ENCODE measurements around the gene CCT8.

CCT8 gene

GRCh38 chr21:29085106-29085752 lies 11.8 kb upstream of the CCT8 start:
- TF ChIP-seq, protein P1, sequence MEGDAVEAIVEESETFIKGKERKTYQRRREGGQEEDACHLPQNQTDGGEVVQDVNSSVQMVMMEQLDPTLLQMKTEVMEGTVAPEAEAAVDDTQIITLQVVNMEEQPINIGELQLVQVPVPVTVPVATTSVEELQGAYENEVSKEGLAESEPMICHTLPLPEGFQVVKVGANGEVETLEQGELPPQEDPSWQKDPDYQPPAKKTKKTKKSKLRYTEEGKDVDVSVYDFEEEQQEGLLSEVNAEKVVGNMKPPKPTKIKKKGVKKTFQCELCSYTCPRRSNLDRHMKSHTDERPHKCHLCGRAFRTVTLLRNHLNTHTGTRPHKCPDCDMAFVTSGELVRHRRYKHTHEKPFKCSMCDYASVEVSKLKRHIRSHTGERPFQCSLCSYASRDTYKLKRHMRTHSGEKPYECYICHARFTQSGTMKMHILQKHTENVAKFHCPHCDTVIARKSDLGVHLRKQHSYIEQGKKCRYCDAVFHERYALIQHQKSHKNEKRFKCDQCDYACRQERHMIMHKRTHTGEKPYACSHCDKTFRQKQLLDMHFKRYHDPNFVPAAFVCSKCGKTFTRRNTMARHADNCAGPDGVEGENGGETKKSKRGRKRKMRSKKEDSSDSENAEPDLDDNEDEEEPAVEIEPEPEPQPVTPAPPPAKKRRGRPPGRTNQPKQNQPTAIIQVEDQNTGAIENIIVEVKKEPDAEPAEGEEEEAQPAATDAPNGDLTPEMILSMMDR (IDR thresholded peaks at IDR 0.05; ENCODE audit: low read depth, low read length) = no peak
- no peak for DNase-seq (ENCODE audit: extremely low read depth, low read depth)

DNA sequence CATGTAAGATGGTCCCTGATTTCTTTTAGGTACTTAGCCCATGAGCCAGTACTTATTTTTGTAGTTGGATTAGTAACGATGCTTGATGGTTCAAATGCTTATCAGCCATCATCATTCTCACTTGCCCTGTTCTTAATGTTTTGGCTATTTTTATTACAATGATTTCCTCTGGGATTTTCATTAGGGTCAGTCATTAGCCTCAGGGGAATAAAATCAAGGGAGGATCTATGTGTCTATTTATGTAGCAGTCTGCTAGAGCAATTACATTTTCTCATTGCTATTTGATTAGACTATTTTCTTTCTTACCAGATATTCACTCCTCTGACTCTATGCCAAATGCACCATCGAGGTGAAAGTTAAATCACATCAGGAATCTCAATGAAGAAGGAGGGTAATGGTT lies 10.9 kb upstream of the CCT8 start:
- TF ChIP-seq, protein P1 (IDR thresholded peaks at IDR 0.05; ENCODE audit: low read depth, low read length) = no peak
- no peak for DNase-seq (ENCODE audit: extremely low read depth, low read depth)

- TF ChIP-seq, protein P1 (IDR thresholded peaks at IDR 0.05; ENCODE audit: low read depth, low read length) = no peak
- no peak for DNase-seq (ENCODE audit: extremely low read depth, low read depth)
Measured at GRCh38 chr21:29083306-29083705, 9.9 kb upstream of the CCT8 start.

GRCh38 chr21:29082046-29082815 lies 8.8 kb upstream of the CCT8 start:
- TF ChIP-seq, protein P1 (IDR thresholded peaks at IDR 0.05; ENCODE audit: low read depth, low read length) = no peak
- no peak for DNase-seq (ENCODE audit: extremely low read depth, low read depth)

DNA sequence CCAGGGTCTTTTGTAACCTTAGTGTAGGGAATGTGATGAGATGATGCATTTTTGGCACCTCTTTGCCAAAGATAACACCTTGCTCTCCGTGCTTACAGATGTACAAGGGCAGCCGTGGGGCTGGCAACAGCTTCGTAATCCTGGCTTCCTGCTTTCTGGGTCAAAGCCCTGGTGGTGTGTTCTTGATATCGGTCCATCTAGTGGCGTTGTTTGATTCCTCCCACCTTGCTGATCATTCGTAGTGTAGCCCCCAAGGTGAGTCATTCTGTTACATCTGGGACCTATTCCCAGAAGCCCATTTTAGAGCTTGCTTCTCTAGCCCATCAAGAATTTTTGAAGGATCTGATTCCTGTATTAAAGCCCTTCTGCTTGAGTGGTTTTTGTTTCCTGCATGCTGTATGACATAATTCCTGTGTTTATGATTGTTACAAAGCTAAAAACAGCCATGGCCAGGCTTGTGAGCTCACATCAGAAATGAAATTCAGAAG lies 7.0 kb upstream of the CCT8 start:
- TF ChIP-seq, protein P1 (IDR thresholded peaks at IDR 0.05; ENCODE audit: low read depth, low read length) = no peak
- DNase-seq (ENCODE audit: extremely low read depth, low read depth) = no peak

GRCh38 chr21:29078869-29079767 lies 5.7 kb upstream of the CCT8 start:
- DNase-seq (ENCODE audit: extremely low read depth, low read depth) = no peak

More at GRCh38 chr21:29078869-29079767, 5.7 kb upstream of the CCT8 start:
- TF ChIP-seq, protein P1 (IDR thresholded peaks at IDR 0.05; ENCODE audit: low read depth, low read length) = no peak
